Mesendoderm (in vitro differentiated cells): Measurements from ENCODE around the gene ANKRD40CL. TPM values are rescaled to one million over a fixed set of nuclear protein-coding genes. Genes with fewer than 3 reads are reported as not detected.

Experiments used
- DNase-seq: peaks from one replicate; pipeline ENCODE4 v3.0.0; 2013
- H2AK5ac ChIP-seq: 2 replicates; pipeline ENCODE4 v1.6.1; 2013; ENCODE audit warnings: low read length, inconsistent platforms
- H2BK120ac ChIP-seq: 2 replicates; pipeline ENCODE4 v1.6.1; 2013; ENCODE audit warnings: low read depth, mild to moderate bottlenecking, low read length, moderate library complexity, mixed read lengths
- H2BK15ac ChIP-seq: replicated peaks from 2 replicates; pipeline ENCODE4 v1.6.1; 2013; ENCODE audit warnings: low read depth, mild to moderate bottlenecking, moderate library complexity
- H2BK5ac ChIP-seq: 2 replicates; pipeline ENCODE4 v1.6.1; 2013; ENCODE audit warnings: low read length, inconsistent platforms
- H3K18ac ChIP-seq: 2 replicates; pipeline ENCODE4 v1.6.1; 2013; ENCODE audit warnings: mild to moderate bottlenecking, low read length, mixed read lengths
- H3K23ac ChIP-seq: one replicate; pipeline ENCODE4 v1.6.1; 2013; ENCODE audit warnings: low read length
- H3K27ac ChIP-seq: 2 replicates; pipeline ENCODE4 v1.5.1; 2013; ENCODE audit warnings: low read depth, mild to moderate bottlenecking, inconsistent platforms, low read length, moderate library complexity
- H3K27me3 ChIP-seq: 2 replicates; pipeline ENCODE4 v1.6.1; 2013; ENCODE audit warnings: low read length, control low read depth, mild to moderate bottlenecking, inconsistent platforms; ENCODE audit not compliant: insufficient read depth, poor library complexity
- H3K36me3 ChIP-seq: 2 replicates; pipeline ENCODE4 v1.6.1; 2013; ENCODE audit warnings: low read length, inconsistent platforms; ENCODE audit not compliant: control insufficient read depth, insufficient read depth
- H3K4ac ChIP-seq: one replicate; pipeline ENCODE4 v1.6.1; 2013; ENCODE audit warnings: low read depth, mild to moderate bottlenecking, low read length, moderate library complexity
- H3K4me1 ChIP-seq: 2 replicates; pipeline ENCODE4 v1.6.1; 2013; ENCODE audit warnings: low read depth, low read length, inconsistent platforms; ENCODE audit not compliant: control insufficient read depth
- H3K4me2 ChIP-seq: 2 replicates; pipeline ENCODE4 v1.6.1; 2013; ENCODE audit warnings: low read length
- H3K4me3 ChIP-seq: 2 replicates; pipeline ENCODE4 v1.5.1; 2013; ENCODE audit warnings: mild to moderate bottlenecking, low read length
- H3K56ac ChIP-seq: one replicate; pipeline ENCODE4 v1.6.1; 2013; ENCODE audit warnings: low read length
- H3K79me1 ChIP-seq: 2 replicates; pipeline ENCODE4 v1.6.1; 2013; ENCODE audit warnings: low read length, inconsistent platforms
- H3K79me2 ChIP-seq: 2 replicates; pipeline ENCODE4 v1.6.1; 2013; ENCODE audit warnings: mild to moderate bottlenecking, low read length; ENCODE audit not compliant: control insufficient read depth, insufficient read depth
- H3K9ac ChIP-seq: 2 replicates; pipeline ENCODE4 v1.6.1; 2013; ENCODE audit warnings: low read length, inconsistent platforms
- H4K5ac ChIP-seq: one replicate; pipeline ENCODE4 v1.6.1; 2013; ENCODE audit warnings: low read length
- H4K8ac ChIP-seq: one replicate; pipeline ENCODE4 v1.6.1; 2013; ENCODE audit warnings: low read depth, mild to moderate bottlenecking, control low read depth, low read length, moderate library complexity
- WGBS: extraction: QIAGEN DNeasy Blood & Tissue Kit; methylation state at CpG from one replicate; pipeline ENCODE4 v1.1.7; 2013; ENCODE audit warnings: low lambda C conversion rate, missing lambda C conversion rate; ENCODE audit not compliant: insufficient coverage; ENCODE audit errors: extremely low coverage; 5-methylcytosine and 5-hydroxymethylcytosine counted together
- polyA plus RNA-seq, 2 experiments: library from polyadenylated mRNA; stranded (reverse); fragments of 200-250 nt; gene quantifications; one replicate each; pipeline ENCODE4 v1.2.3, GENCODE V29; 2013

Gene ANKRD40CL
- not detected for polyA plus RNA-seq (2013, experiment 1 of 2)
- polyA plus RNA-seq (2013, experiment 2 of 2): not detected

GRCh38 chr17:50767446-50767845, at the start of gene ANKRD40CL:
Gene ANKRD40CL, minus strand, starts transcription at chr17:50767518. Its CDS starts 605 bp downstream, at chr17:50766913.
- H3K4ac ChIP-seq: no peak within 1 kb of the TSS
- H2BK120ac ChIP-seq: no peak within 1 kb of the TSS
- H2AK5ac ChIP-seq: no peak within 1 kb of the TSS
- no peak within 1 kb of the TSS for H3K56ac ChIP-seq
- H2BK5ac ChIP-seq: no peak within 1 kb of the TSS
- H3K79me1 ChIP-seq: no peaks in the 10 kb centered on the region
- H3K27ac ChIP-seq: no peak within 1 kb of the TSS
- no peak within 1 kb of the TSS for H4K5ac ChIP-seq
- no peak within 1 kb of the TSS for H3K23ac ChIP-seq
- H3K79me2 ChIP-seq: no peaks in the 10 kb centered on the region
- no peak within 1 kb of the TSS for H3K9ac ChIP-seq
- H3K4me3 ChIP-seq: no peak within 1 kb of the TSS
- H3K4me1 ChIP-seq: peaks cover 3% of the 10 kb centered on the region
- no peak within 1 kb of the TSS for H3K18ac ChIP-seq
- WGBS: no CpG with 5 or more reads among the region's 9 CpGs
- no peaks in the 10 kb centered on the region for H3K27me3 ChIP-seq
- no peak within 1 kb of the TSS for H4K8ac ChIP-seq
- H3K4me2 ChIP-seq: no peak within 1 kb of the TSS
- DNase-seq: no peak
- H3K36me3 ChIP-seq: no peaks in the 10 kb centered on the region
- no peak within 1 kb of the TSS for H2BK15ac ChIP-seq

DNA sequence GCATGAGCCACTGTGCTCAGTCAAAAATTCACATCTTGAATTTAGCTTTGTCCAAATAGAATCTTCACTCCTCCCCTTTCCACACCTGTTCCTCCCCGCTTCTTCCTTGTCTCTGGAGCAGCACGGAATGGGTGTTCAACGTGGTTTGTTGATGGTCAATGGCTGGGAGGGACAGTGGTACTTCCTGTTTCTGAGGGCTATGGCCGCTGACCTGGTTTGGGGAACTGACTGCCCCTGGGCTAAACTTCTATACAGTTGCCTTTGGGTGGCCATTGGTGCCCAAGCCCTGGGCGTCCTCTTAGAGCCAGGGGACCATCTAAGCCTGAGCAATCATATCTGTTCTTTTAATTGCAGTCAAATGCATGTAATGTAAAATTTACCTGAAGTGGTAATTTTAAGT, 49.0 kb upstream of the ANKRD40CL start:
- no peak overlapping the region for H2AK5ac ChIP-seq
- no peak overlapping the region for H4K5ac ChIP-seq
- DNase-seq: no peak
- H3K23ac ChIP-seq: no peak overlapping the region
- H3K4ac ChIP-seq: no peak overlapping the region
- H3K4me3 ChIP-seq: no peak overlapping the region
- no peak overlapping the region for H3K56ac ChIP-seq
- H3K27me3 ChIP-seq: no peaks in the 10 kb centered on the region
- no peak overlapping the region for H3K18ac ChIP-seq
- H2BK5ac ChIP-seq: no peak overlapping the region
- H3K9ac ChIP-seq: no peak overlapping the region
- H3K36me3 ChIP-seq: no peaks in the 10 kb centered on the region
- WGBS: no CpG with 5 or more reads among the region's 5 CpGs
- no peaks in the 10 kb centered on the region for H3K79me1 ChIP-seq
- no peak overlapping the region for H2BK120ac ChIP-seq
- no peak overlapping the region for H3K27ac ChIP-seq
- no peak overlapping the region for H3K4me2 ChIP-seq
- H3K4me1 ChIP-seq: peaks cover 3% of the 10 kb centered on the region
- no peak overlapping the region for H4K8ac ChIP-seq
- H3K79me2 ChIP-seq: no peaks in the 10 kb centered on the region
- no peak overlapping the region for H2BK15ac ChIP-seq

- no peaks in the 10 kb centered on the region for H3K79me2 ChIP-seq
- no peak overlapping the region for H3K4me3 ChIP-seq
- no peak overlapping the region for H3K4ac ChIP-seq
- H3K36me3 ChIP-seq: no peaks in the 10 kb centered on the region
- no peak overlapping the region for H3K56ac ChIP-seq
- no peak overlapping the region for H3K4me2 ChIP-seq
- H3K9ac ChIP-seq: no peak overlapping the region
- no peaks in the 10 kb centered on the region for H3K27me3 ChIP-seq
- no peak overlapping the region for H3K18ac ChIP-seq
- H2BK5ac ChIP-seq: no peak overlapping the region
- H2BK15ac ChIP-seq: no peak overlapping the region
- DNase-seq: no peak
- no peak overlapping the region for H3K27ac ChIP-seq
- H2BK120ac ChIP-seq: no peak overlapping the region
- H3K23ac ChIP-seq: no peak overlapping the region
- WGBS: no CpG with 5 or more reads among the region's 3 CpGs
- H4K5ac ChIP-seq: no peak overlapping the region
- no peak overlapping the region for H4K8ac ChIP-seq
- peaks cover 3% of the 10 kb centered on the region for H3K4me1 ChIP-seq
- no peaks in the 10 kb centered on the region for H3K79me1 ChIP-seq
- H2AK5ac ChIP-seq: no peak overlapping the region
Measured at GRCh38 chr17:50815400-50815799, 48.1 kb upstream of the ANKRD40CL start.

DNA sequence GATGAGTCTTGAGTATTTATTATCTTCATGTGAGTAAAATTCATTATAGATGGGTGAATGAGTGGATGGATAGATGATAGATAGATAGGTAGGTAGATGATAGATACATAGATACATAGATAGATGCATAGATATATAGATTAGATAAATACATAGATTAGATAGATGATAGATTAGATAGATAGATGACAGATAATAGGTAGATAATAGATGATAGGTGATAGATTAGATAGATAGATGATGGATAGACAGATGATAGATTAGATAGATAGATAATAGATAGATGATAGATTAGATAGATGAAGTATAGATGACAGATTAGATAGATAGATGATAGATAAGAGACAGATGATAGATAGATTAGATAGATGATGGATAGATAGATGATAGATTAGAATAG, 46.3 kb upstream of the ANKRD40CL start:
- no peak overlapping the region for H3K4me3 ChIP-seq
- no peak overlapping the region for H3K56ac ChIP-seq
- no peaks in the 10 kb centered on the region for H3K79me1 ChIP-seq
- no peak overlapping the region for H2AK5ac ChIP-seq
- no peak for DNase-seq
- no peak overlapping the region for H3K27ac ChIP-seq
- no peak overlapping the region for H3K4ac ChIP-seq
- H3K4me2 ChIP-seq: no peak overlapping the region
- no peak overlapping the region for H3K23ac ChIP-seq
- no peak overlapping the region for H2BK5ac ChIP-seq
- H3K9ac ChIP-seq: no peak overlapping the region
- H2BK120ac ChIP-seq: no peak overlapping the region
- H3K4me1 ChIP-seq: peaks cover 3% of the 10 kb centered on the region
- H3K36me3 ChIP-seq: no peaks in the 10 kb centered on the region
- H2BK15ac ChIP-seq: no peak overlapping the region
- no peak overlapping the region for H3K18ac ChIP-seq
- H4K8ac ChIP-seq: no peak overlapping the region
- no peaks in the 10 kb centered on the region for H3K27me3 ChIP-seq
- no peak overlapping the region for H4K5ac ChIP-seq
- no peaks in the 10 kb centered on the region for H3K79me2 ChIP-seq

DNA sequence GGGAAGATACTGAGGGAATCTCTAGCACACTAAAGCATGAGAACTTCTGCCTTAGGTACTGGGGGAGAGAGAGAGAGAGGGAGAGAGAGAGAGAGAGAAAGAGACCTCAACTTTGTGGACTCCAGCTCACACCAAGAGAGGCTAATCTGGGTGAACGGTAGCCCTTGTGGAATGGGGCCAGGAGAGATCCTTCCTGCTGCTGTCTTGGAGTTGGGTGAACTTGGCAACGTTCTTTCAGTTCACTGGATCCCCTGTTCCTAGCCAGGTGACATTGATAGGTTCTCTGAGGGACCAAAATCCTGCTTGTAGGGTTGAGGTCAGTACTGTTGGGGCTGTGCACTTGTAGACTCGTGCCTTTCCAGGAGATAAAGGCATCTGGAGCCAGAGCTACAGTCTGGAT, 41.6 kb upstream of the ANKRD40CL start:
- Histone ChIP-seq H3K56ac (no peak overlapping the region), H3K36me3 (no peaks in the 10 kb centered on the region), H3K4me3 (no peak overlapping the region), H3K4ac (no peak overlapping the region), H2AK5ac (no peak overlapping the region), H3K79me1 (no peaks in the 10 kb centered on the region), H3K27me3 (no peaks in the 10 kb centered on the region), H3K18ac (no peak overlapping the region), H3K79me2 (no peaks in the 10 kb centered on the region), H4K5ac (no peak overlapping the region), H3K9ac (no peak overlapping the region), H2BK120ac (no peak overlapping the region), H3K27ac (no peak overlapping the region), H3K23ac (no peak overlapping the region), H2BK15ac (no peak overlapping the region), H3K4me1 (no peaks in the 10 kb centered on the region), H4K8ac (no peak overlapping the region), H3K4me2 (no peak overlapping the region), H2BK5ac (no peak overlapping the region)
- no peak for DNase-seq
- no CpG with 5 or more reads among the region's 3 CpGs for WGBS

DNA sequence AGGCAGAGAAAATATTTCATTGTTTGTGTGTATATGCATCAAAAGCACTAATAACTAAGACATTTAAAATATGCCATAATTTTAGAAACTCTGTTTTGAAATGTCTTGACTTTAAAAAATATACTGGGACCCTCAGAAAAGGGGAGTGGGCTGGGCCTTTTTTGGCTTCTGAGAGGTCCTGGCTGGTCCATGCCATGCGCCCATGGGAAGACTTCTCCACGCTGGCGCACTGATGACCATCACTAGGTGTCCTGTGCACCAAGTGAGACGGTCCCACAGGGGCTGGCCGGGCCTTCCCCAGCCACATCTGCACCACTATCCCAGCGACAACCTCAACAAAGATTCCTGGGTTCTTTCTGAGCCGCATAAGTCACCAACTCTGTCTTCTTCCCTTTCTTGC, 41.1 kb upstream of the ANKRD40CL start:
- Histone ChIP-seq H2BK5ac (no peak overlapping the region), H3K79me2 (no peaks in the 10 kb centered on the region), H3K4ac (no peak overlapping the region), H3K9ac (no peak overlapping the region), H3K27ac (no peak overlapping the region), H2AK5ac (no peak overlapping the region), H3K18ac (no peak overlapping the region), H3K23ac (no peak overlapping the region), H2BK15ac (no peak overlapping the region), H3K79me1 (no peaks in the 10 kb centered on the region), H4K5ac (no peak overlapping the region), H3K4me3 (no peak overlapping the region), H4K8ac (no peak overlapping the region), H3K4me1 (no peaks in the 10 kb centered on the region), H3K56ac (no peak overlapping the region), H2BK120ac (no peak overlapping the region), H3K36me3 (no peaks in the 10 kb centered on the region), H3K4me2 (no peak overlapping the region), H3K27me3 (no peaks in the 10 kb centered on the region)
- no CpG with 5 or more reads among the region's 7 CpGs for WGBS
- no peak for DNase-seq
